ENCODE data around the gene LONRF3.

GRCh38 chrX:119007189-119007770 lies 32.9 kb downstream of the LONRF3 start:
- TF ChIP-seq CTCF (IDR thresholded peaks at IDR 0.05) (no peak), TCF7L2 (IDR thresholded peaks at IDR 0.05; ENCODE audit: low read depth, low read length) (no peak)
